Keratinocyte (primary cell): ENCODE data around the gene FCGR2B. TPM values are rescaled to one million over a fixed set of nuclear protein-coding genes. Genes with fewer than 3 reads are reported as not detected.

Experiments
- DNase-seq: peaks from one replicate; pipeline ENCODE4 v3.0.0-alpha.2; 2011; ENCODE audit warnings: low read depth, missing footprints, low spot score
- FAIRE-seq: peaks from 2 replicates; lab custom pipeline; 2011; peaks lifted over from hg19 to GRCh38; lab: Jason Lieb, UNC
- H2AFZ ChIP-seq: 2 replicates; pipeline ENCODE4 v1.6.0; 2012; ENCODE audit warnings: low read length, control low read depth, inconsistent platforms; ENCODE audit not compliant: control insufficient read depth
- H3K27ac ChIP-seq: 2 replicates; pipeline ENCODE4 v1.5.1; 2011; ENCODE audit warnings: low read length; ENCODE audit not compliant: control insufficient read depth, insufficient read depth
- H3K27me3 ChIP-seq: 3 replicates; pipeline ENCODE4 v1.6.0; 2011; ENCODE audit warnings: low read length; ENCODE audit not compliant: control insufficient read depth, insufficient read depth; ENCODE audit errors: extremely low read depth
- H3K36me3 ChIP-seq, 2 experiments: 2 replicates in 1 of 2; 3 replicates in 1 of 2; pipeline ENCODE4 v1.5.1; 2011; ENCODE audit warnings: low read length in 2 of 2, mild to moderate bottlenecking in 1 of 2; ENCODE audit not compliant: control insufficient read depth in 2 of 2, insufficient read depth in 2 of 2; ENCODE audit errors: extremely low read depth in 1 of 2
- H3K4me1 ChIP-seq: 3 replicates; pipeline ENCODE4 v1.5.1; 2011; ENCODE audit warnings: low read length; ENCODE audit not compliant: control insufficient read depth, insufficient read depth; ENCODE audit errors: extremely low read depth
- H3K4me2 ChIP-seq: 3 replicates; pipeline ENCODE4 v1.6.0; 2011; ENCODE audit warnings: low read depth, low read length; ENCODE audit not compliant: control insufficient read depth, insufficient read depth; ENCODE audit errors: extremely low read depth
- H3K4me3 ChIP-seq, 3 experiments: fragments of 200-600 bp in 1 of 3; sonication (generic) in 1 of 3; 2 replicates in 2 of 3; 3 replicates in 1 of 3; pipeline ENCODE4 v1.5.1; 2011 to 2016; ENCODE audit warnings: low read length in 3 of 3, mild to moderate bottlenecking in 3 of 3, control low read depth in 2 of 3, inconsistent platforms in 1 of 3, low read depth in 1 of 3, mixed read lengths in 1 of 3, mixed run types in 1 of 3, moderate library complexity in 1 of 3; ENCODE audit not compliant: control insufficient read depth in 2 of 3, insufficient read depth in 2 of 3; ENCODE audit errors: extremely low read depth in 1 of 3
- H3K79me2 ChIP-seq: 2 replicates; pipeline ENCODE4 v1.6.0; 2012; ENCODE audit warnings: low read length; ENCODE audit not compliant: control insufficient read depth, insufficient read depth
- H3K9ac ChIP-seq: 3 replicates; pipeline ENCODE4 v1.6.0; 2011; ENCODE audit warnings: low read length; ENCODE audit not compliant: control insufficient read depth, insufficient read depth; ENCODE audit errors: extremely low read depth
- H3K9me1 ChIP-seq: 3 replicates; pipeline ENCODE4 v1.6.0; 2011; ENCODE audit warnings: low read length; ENCODE audit not compliant: control insufficient read depth, insufficient read depth; ENCODE audit errors: extremely low read depth
- H3K9me3 ChIP-seq: 2 replicates; pipeline ENCODE4 v1.5.1; 2012; ENCODE audit warnings: low read depth, low read length; ENCODE audit not compliant: control insufficient read depth
- H4K20me1 ChIP-seq: 3 replicates; pipeline ENCODE4 v1.6.0; 2011; ENCODE audit warnings: low read length; ENCODE audit not compliant: control insufficient read depth, insufficient read depth; ENCODE audit errors: extremely low read depth
- EZH2 ChIP-seq: IDR thresholded peaks from one replicate; pipeline ENCODE4 v1.6.1; 2012; ENCODE audit warnings: inconsistent platforms, mild to moderate bottlenecking, low read length, moderate library complexity
- dilution Hi-C: fragments of 300-500 bp; cut with MboI; formaldehyde crosslinking; loops from one replicate; pipeline ENCODE4 v1.7.0; 2020; ENCODE audit warnings: low sequenced_read_pairs; ENCODE audit not compliant: extremely low pct_ligation_motif_present
- polyA plus RNA-seq, 5 experiments: library from polyadenylated mRNA; depleted of rRNA in 3 of 5; stranded (reverse) in 3 of 5; stranded (forward) in 1 of 5; unstranded in 1 of 5; fragments of >200 nt; gene quantifications; 1 replicate in 1 of 5; 2 replicates in 3 of 5; 3 replicates in 1 of 5; pipeline versions ENCODE4 v1.2.1 to v1.2.3, GENCODE V29; 2011 to 2012; ENCODE audit warnings: missing spikeins in 2 of 5, low read depth in 1 of 5, low replicate concordance in 1 of 5
- TF ChIP-seq, protein P1 (sequence below), 3 experiments: IDR thresholded peaks in 1 of 3; conservative IDR thresholded peaks in 1 of 3; optimal IDR thresholded peaks in 1 of 3; 2 replicates in 2 of 3; 3 replicates in 1 of 3; pipeline versions ENCODE3 to v1.5.1; 2011; ENCODE audit warnings: low read length in 3 of 3, mild to moderate bottlenecking in 3 of 3, moderate library complexity in 2 of 3, control low read depth in 1 of 3, inconsistent platforms in 1 of 3; ENCODE audit not compliant: insufficient read depth in 2 of 3; ENCODE audit errors: extremely low read depth in 1 of 3

Gene FCGR2B
- polyA plus RNA-seq, 1 donor (not counting 4 experiments of a cell fraction or from before 2014, with no cell fraction given), result not detected

DNA sequence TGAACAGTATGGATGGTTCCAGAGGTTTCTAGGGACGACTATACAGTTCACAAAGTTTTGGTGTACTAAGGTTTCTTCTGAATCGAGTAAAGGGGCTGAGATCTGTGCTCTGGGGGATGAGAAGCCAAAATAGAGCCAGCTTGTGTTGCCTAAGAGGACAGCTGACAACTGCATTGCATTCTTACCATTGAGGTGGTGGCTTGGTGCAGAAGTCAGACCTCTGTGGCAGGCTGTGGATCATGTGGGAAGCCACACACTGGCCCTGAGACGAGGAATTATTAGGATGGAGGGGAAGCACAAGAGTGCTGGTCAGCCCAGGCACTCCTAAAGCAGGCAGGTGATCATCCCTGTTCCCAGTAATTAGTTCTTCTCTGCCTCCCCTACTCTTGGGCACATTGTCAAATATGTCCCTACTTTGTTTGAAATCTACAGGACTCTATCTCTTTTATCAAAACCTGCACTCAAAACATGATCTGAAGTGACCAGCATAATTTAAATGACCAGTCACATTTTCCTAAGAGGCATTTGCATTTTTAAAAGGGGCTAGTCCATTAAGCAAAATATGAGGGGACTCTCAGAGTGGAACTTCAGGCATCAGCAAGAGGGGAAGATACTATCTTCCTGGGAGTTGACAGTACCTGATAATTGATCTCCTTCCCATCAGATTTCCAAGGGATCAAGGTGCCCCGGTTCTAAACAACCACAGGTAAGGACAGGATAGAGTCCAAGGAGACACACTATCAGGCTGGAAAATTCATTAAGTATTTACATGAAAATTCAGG lies 58.2 kb downstream of the FCGR2B start, which contains the start of gene FCRLB:
Gene FCRLB (plus strand): TSS at position 589 of the 782 bp plus-strand sequence. CDS start 1,129 bp downstream, outside the sequence.
- TF ChIP-seq, protein P1, sequence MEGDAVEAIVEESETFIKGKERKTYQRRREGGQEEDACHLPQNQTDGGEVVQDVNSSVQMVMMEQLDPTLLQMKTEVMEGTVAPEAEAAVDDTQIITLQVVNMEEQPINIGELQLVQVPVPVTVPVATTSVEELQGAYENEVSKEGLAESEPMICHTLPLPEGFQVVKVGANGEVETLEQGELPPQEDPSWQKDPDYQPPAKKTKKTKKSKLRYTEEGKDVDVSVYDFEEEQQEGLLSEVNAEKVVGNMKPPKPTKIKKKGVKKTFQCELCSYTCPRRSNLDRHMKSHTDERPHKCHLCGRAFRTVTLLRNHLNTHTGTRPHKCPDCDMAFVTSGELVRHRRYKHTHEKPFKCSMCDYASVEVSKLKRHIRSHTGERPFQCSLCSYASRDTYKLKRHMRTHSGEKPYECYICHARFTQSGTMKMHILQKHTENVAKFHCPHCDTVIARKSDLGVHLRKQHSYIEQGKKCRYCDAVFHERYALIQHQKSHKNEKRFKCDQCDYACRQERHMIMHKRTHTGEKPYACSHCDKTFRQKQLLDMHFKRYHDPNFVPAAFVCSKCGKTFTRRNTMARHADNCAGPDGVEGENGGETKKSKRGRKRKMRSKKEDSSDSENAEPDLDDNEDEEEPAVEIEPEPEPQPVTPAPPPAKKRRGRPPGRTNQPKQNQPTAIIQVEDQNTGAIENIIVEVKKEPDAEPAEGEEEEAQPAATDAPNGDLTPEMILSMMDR (optimal IDR thresholded peaks at IDR 0.05 in 1 of 3, IDR thresholded peaks at IDR 0.05 in 1 of 3, conservative IDR thresholded peaks at IDR 0.05 in 1 of 3; ENCODE audit: extremely low read depth in 1 of 3, insufficient read depth in 2 of 3, low read length in 3 of 3), result no peak
- no peak for TF ChIP-seq EZH2
- no peak within 1 kb of the TSS for H2AFZ ChIP-seq
- peaks cover 20% of the 10 kb centered on the region for H3K4me1 ChIP-seq
- H3K4me3 ChIP-seq, result no peak within 1 kb of the TSS
- FAIRE-seq (no peak), DNase-seq (no peak)
- H3K9ac ChIP-seq, result no peak within 1 kb of the TSS
- no peaks in the 10 kb centered on the region for H3K9me3 ChIP-seq
- no peaks in the 10 kb centered on the region for H4K20me1 ChIP-seq
- no peaks in the 10 kb centered on the region for H3K79me2 ChIP-seq
- H3K9me1 ChIP-seq, result no peaks in the 10 kb centered on the region
- no peak within 1 kb of the TSS for H3K27ac ChIP-seq
- no peaks in the 10 kb centered on the region for H3K27me3 ChIP-seq
- H3K4me2 ChIP-seq, result no peak within 1 kb of the TSS
- dilution Hi-C loops, result no loop called here
- H3K36me3 ChIP-seq, result no peaks in the 10 kb centered on the region

DNA sequence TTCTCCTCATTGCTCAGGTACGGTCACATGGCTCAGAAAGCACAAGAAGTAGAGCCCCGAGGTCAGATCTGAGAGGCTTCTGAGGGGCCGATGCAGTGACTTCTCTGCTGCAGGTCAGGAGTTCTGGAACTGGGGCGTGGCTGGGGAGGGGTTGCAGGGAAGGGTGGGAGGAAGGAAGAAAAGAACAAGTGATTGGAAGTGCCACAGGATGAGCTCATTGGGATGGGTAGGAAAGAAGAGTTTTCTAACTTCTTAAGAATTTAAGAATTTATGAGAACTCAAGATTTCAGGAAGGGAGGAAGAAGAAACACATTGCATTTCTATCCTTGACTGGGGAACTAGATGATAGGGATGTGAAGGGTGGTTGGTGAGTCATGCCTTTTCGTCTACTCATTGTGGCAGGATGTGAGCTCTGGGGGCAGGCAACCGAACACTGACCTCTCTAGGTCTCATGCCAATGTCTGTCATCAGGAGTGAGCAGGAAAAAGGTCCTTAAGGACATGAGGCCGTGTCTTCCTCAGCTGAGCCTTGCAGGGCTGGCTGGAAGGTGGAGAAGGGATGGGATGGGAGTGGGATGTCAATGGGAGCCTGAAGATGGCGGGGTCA lies 58.9 kb downstream of the FCGR2B start:
- Histone ChIP-seq H3K9me1 (no peaks in the 10 kb centered on the region), H3K4me1 (peaks cover 21% of the 10 kb centered on the region), H3K4me3 (no peak overlapping the region), H3K9ac (no peak overlapping the region), H3K27ac (no peak overlapping the region), H4K20me1 (no peaks in the 10 kb centered on the region), H2AFZ (no peak overlapping the region), H3K4me2 (no peak overlapping the region), H3K36me3 (no peaks in the 10 kb centered on the region), H3K27me3 (no peaks in the 10 kb centered on the region), H3K79me2 (no peaks in the 10 kb centered on the region), H3K9me3 (no peaks in the 10 kb centered on the region)
- DNase-seq (no peak), FAIRE-seq (no peak)
- dilution Hi-C loops, result no loop called here
- no peak for TF ChIP-seq EZH2
- TF ChIP-seq, protein P1 (optimal IDR thresholded peaks at IDR 0.05 in 1 of 3, IDR thresholded peaks at IDR 0.05 in 1 of 3, conservative IDR thresholded peaks at IDR 0.05 in 1 of 3; ENCODE audit: extremely low read depth in 1 of 3, insufficient read depth in 2 of 3, low read length in 3 of 3), result no peak
